Duodenal mucosa (tissue), 2 donors: ENCODE measurements around the gene PPAN.

Experiments used
- H3K27ac ChIP-seq: one replicate; pipeline ENCODE4 v1.7.0; 2013; ENCODE audit warnings: low read depth, low read length
- H3K27me3 ChIP-seq, 2 donors: one replicate each; pipeline ENCODE4 v1.7.0; 2013; ENCODE audit warnings: low read length in 2 of 2, control low read depth in 1 of 2; ENCODE audit not compliant: insufficient read depth in 2 of 2, control insufficient read depth in 1 of 2
- H3K36me3 ChIP-seq, 2 donors: one replicate each; pipeline ENCODE4 v1.7.0; 2013; ENCODE audit warnings: low read length in 2 of 2, control low read depth in 1 of 2; ENCODE audit not compliant: insufficient read depth in 2 of 2, control insufficient read depth in 1 of 2
- H3K4me1 ChIP-seq, 2 donors: one replicate each; pipeline ENCODE4 v1.7.0; 2013; ENCODE audit warnings: low read length in 2 of 2, control low read depth in 1 of 2; ENCODE audit not compliant: insufficient read depth in 2 of 2, control insufficient read depth in 1 of 2
- H3K4me3 ChIP-seq, 2 donors: one replicate each; pipeline ENCODE4 v1.7.0; 2013; ENCODE audit warnings: low read length in 2 of 2, low read depth in 1 of 2
- H3K9ac ChIP-seq, 2 donors: one replicate each; pipeline ENCODE4 v1.7.0; 2013; ENCODE audit warnings: low read length in 2 of 2, low read depth in 1 of 2
- H3K9me3 ChIP-seq, 2 donors: one replicate each; pipeline ENCODE4 v1.7.0; 2013; ENCODE audit warnings: low read length in 2 of 2, control low read depth in 1 of 2; ENCODE audit not compliant: control insufficient read depth in 1 of 2

PPAN gene

DNA sequence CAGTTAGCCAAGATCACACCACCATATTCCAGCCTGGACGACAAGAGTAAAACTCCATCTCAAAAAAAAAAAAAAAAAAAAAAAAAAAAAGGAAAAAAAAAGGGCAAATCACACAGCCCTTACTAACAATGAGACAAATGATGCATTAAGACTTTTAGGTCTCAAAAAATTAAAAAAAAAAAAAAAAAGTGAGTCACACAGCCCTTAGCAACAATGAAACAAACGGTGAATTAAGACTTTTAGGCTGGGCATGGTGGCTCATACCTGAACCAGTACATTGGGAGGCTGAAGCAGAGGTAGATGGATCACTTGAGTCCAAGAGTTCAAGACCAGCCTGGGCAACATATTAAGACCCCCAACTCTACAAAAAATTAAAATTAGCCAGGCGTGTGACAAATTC lies 45.9 kb downstream of the PPAN start:
- Histone ChIP-seq H3K36me3 (peaks cover 36 to 83% of the 10 kb centered on the region in 2 donors), H3K9me3 (no peaks in the 10 kb centered on the region), H3K9ac (no peak overlapping the region), H3K4me3 (no peak overlapping the region), H3K27me3 (no peaks in the 10 kb centered on the region), H3K27ac (no peak overlapping the region), H3K4me1 (no peaks in the 10 kb centered on the region)

DNA sequence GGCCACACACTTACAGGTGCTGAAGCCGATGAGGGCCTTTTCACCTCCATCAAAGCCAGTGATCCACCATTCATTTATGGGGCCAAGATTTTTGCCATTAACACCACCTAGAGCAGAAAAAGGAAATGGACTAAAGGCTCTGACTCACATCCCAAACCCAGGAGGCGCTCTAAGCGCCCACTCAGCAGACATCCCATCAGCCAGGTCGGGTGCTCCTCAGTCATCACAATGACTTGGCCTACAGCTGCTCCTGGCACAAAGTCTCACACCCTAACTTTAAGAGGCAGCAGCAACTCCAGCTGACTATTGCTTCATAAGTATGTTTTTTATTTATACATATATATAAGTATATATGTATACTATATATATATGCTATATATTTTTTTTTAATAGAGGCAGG lies 49.7 kb downstream of the PPAN start:
- peaks cover 35 to 96% of the 10 kb centered on the region in 2 donors for H3K36me3 ChIP-seq

DNA sequence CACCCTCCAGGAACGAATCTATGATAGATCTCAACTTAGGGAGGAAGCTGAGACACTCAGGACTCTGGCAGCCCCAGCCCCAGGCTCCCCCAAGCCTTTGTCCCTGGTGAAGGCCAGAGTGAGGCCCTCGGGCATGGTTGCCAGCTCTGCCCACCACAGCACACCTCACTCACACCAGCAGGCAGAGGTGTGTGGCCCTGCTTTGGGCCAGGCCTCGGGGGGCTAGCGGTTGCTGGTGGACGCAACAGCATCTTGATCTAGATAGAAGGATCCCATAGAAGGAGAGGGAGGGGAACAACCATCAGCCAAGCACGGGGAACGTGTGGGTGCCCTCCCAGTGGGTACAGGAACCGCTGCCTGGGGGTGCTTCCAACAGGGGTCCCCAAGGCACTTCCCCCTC lies 51.9 kb downstream of the PPAN start:
- Histone ChIP-seq H3K36me3 (peaks cover 32 to 94% of the 10 kb centered on the region in 2 donors), H3K4me3 (no peak overlapping the region), H3K27ac (no peak overlapping the region), H3K27me3 (no peaks in the 10 kb centered on the region), H3K4me1 (no peaks in the 10 kb centered on the region), H3K9me3 (no peaks in the 10 kb centered on the region), H3K9ac (no peak overlapping the region)

More for the DNA sequence above, 49.7 kb downstream of the PPAN start:
- H3K4me3 ChIP-seq: no peak overlapping the region
- no peak overlapping the region for H3K9ac ChIP-seq
- H3K27me3 ChIP-seq: no peaks in the 10 kb centered on the region
- no peaks in the 10 kb centered on the region for H3K4me1 ChIP-seq
- no peak overlapping the region for H3K27ac ChIP-seq
- H3K9me3 ChIP-seq: no peaks in the 10 kb centered on the region

GRCh38 chr19:10158485-10158884 lies 52.3 kb downstream of the PPAN start:
- Histone ChIP-seq H3K9ac (no peak overlapping the region), H3K4me3 (no peak overlapping the region), H3K36me3 (peaks cover 34 to 95% of the 10 kb centered on the region in 2 donors), H3K4me1 (no peaks in the 10 kb centered on the region), H3K27me3 (no peaks in the 10 kb centered on the region), H3K27ac (no peak overlapping the region), H3K9me3 (no peaks in the 10 kb centered on the region)

- Histone ChIP-seq H3K27me3 (no peaks in the 10 kb centered on the region), H3K27ac (no peak overlapping the region), H3K9ac (no peak overlapping the region), H3K4me3 (no peak overlapping the region), H3K9me3 (no peaks in the 10 kb centered on the region), H3K36me3 (peaks cover 27 to 93% of the 10 kb centered on the region in 2 donors), H3K4me1 (no peaks in the 10 kb centered on the region)
These were observed 53.4 kb downstream of the PPAN start for GRCh38 chr19:10159610-10160009.
